NK-92 (cell line): Measurements from ENCODE around the gene TXLNB.

Experiments
- DNase-seq: peaks from one replicate; lab custom pipeline; 2025; ENCODE audit not compliant: unreplicated experiment; lab: John Stamatoyannopoulos, UW

Gene TXLNB

GRCh38 chr6:139275279-139276055 is 16.3 kb downstream of the TXLNB start:
- no peak for DNase-seq

GRCh38 chr6:139271056-139271455 is 20.7 kb downstream of the TXLNB start:
- DNase-seq = no peak

GRCh38 chr6:139270249-139270648 is 21.5 kb downstream of the TXLNB start:
- no peak for DNase-seq

- DNase-seq = no peak
Observed at GRCh38 chr6:139265512-139266190, 26.1 kb downstream of the TXLNB start.

GRCh38 chr6:139262519-139263300 is 29.1 kb downstream of the TXLNB start:
- no peak for DNase-seq

- no peak for DNase-seq
Observed at GRCh38 chr6:139257821-139258398, 33.9 kb downstream of the TXLNB start.

GRCh38 chr6:139257291-139257690 is 34.5 kb downstream of the TXLNB start:
- DNase-seq = no peak

- DNase-seq = no peak
Observed at GRCh38 chr6:139256087-139256486, 35.7 kb downstream of the TXLNB start.

GRCh38 chr6:139254196-139254595 is 37.6 kb downstream of the TXLNB start:
- no peak for DNase-seq

- DNase-seq = no peak
Observed at GRCh38 chr6:139253656-139254055, 38.1 kb downstream of the TXLNB start.

- DNase-seq = no peak
Observed at GRCh38 chr6:139251691-139252390, 40.0 kb downstream of the TXLNB start.

GRCh38 chr6:139251045-139251690 is 40.6 kb downstream of the TXLNB start:
- no peak for DNase-seq

- DNase-seq = no peak
Observed at GRCh38 chr6:139250296-139251044, 41.3 kb downstream of the TXLNB start.

- DNase-seq = no peak
Observed at GRCh38 chr6:139249395-139249794, 42.4 kb downstream of the TXLNB start.

- no peak for DNase-seq
Observed at GRCh38 chr6:139248911-139249310, 42.9 kb downstream of the TXLNB start.

- DNase-seq = no peak
Observed at GRCh38 chr6:139247618-139248017, 44.2 kb downstream of the TXLNB start.

GRCh38 chr6:139243536-139243935 is 48.3 kb downstream of the TXLNB start:
- no peak for DNase-seq

- DNase-seq = no peak
Observed at GRCh38 chr6:139242457-139243240, 49.1 kb downstream of the TXLNB start.
